ENCODE data around the gene TM6SF1.

DNA sequence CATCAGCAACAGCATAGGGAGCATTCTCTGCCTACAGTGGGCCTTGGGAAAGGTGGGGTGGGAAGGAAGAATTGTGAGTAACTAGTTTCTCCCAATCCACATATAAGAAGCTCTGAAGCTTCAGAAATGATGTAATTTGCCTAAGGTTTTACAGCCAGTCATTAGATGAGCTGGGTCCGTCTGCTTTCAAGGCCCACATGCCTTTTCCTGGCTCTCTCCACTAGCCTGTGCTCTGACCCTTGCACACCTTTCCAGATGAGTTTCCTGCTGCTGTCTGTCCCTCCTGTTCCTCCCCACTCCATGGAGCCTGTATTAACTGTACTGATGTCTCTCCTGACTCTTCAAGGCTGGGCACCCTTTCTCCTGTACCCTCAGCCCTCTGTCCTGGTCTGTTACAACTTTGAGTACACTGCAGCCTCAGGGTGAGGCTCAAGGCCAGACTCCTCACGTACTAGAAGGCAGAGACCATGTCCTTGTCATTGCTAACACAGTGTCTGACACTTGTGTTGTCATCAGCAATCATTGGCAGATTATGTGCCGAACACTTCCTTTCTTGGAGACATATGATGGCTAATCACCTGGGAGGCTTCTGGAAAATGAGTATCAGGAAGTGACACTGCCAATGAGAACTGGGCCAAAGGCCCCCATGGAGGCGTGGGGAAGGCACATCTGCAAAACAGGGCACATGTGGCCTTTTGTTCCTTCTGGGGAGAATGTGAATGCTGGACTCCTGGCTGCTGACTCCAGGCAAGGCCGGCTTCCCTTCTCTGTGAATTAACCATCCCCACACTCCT lies 6.6 kb downstream of the TM6SF1 start:
- no peak for TF ChIP-seq CTCF (IDR thresholded peaks at IDR 0.05)
- TF ChIP-seq POLR2A (IDR thresholded peaks at IDR 0.05), result no peak
